GM10266 (cell line): ENCODE results near the gene SORCS1.

ENCODE experiments used
- DNase-seq: peaks from one replicate; pipeline ENCODE4 v3.0.0; 2012; ENCODE audit errors: extremely low spot score
- TF ChIP-seq, protein P1 (sequence below): IDR thresholded peaks from 2 replicates; pipeline ENCODE4 v1.5.1; 2012; ENCODE audit warnings: mild to moderate bottlenecking, low read depth; ENCODE audit not compliant: control insufficient read depth, insufficient read depth; ENCODE audit errors: missing control alignments

The SORCS1 gene

DNA sequence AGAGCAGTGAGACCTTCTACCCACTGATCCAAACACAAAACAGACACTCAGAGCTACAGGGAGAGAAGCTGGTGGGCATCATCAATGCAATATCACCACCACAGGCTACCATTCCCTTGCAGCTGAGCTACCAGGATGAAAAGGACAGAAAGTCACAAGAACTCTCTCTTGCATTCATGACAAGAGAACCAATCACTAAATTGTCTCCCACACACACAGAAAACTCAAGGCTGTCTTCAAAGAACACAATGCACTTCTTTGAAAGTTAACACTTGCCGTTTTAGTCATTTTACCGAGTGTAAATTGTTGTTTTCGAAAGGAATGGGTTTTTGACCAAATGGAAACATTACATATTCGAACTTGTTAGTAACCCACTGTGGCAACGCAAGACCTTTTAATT is 626.6 kb downstream of the SORCS1 start:
- TF ChIP-seq, protein P1, sequence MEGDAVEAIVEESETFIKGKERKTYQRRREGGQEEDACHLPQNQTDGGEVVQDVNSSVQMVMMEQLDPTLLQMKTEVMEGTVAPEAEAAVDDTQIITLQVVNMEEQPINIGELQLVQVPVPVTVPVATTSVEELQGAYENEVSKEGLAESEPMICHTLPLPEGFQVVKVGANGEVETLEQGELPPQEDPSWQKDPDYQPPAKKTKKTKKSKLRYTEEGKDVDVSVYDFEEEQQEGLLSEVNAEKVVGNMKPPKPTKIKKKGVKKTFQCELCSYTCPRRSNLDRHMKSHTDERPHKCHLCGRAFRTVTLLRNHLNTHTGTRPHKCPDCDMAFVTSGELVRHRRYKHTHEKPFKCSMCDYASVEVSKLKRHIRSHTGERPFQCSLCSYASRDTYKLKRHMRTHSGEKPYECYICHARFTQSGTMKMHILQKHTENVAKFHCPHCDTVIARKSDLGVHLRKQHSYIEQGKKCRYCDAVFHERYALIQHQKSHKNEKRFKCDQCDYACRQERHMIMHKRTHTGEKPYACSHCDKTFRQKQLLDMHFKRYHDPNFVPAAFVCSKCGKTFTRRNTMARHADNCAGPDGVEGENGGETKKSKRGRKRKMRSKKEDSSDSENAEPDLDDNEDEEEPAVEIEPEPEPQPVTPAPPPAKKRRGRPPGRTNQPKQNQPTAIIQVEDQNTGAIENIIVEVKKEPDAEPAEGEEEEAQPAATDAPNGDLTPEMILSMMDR, result no peak
- no peak for DNase-seq

- TF ChIP-seq, protein P1, result no peak
- no peak for DNase-seq
Measured at GRCh38 chr10:106535304-106535953, 629.1 kb downstream of the SORCS1 start.

DNA sequence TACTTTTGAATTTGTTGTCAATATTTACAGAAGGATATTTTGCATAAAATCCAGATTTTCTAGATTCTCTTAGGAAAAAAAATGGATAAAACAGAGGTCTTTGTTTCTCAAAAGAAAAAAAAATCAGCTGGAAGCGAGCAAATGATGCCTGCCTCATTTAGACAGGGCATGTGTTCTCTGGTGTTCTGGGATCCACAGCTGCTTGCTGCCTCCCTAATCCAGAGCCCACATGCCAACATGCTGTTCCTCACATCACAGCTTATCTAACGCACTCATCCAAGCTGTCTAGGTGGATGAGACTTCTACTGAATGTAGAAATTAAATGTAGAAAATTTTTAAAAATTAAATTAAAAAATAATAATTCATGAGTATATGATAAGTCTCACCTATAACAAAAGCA is 630.1 kb downstream of the SORCS1 start:
- TF ChIP-seq, protein P1, result no peak
- no peak for DNase-seq

GRCh38 chr10:106528702-106529101 is 635.8 kb downstream of the SORCS1 start:
- TF ChIP-seq, protein P1, result no peak
- DNase-seq, result no peak

GRCh38 chr10:106525835-106526234 is 638.7 kb downstream of the SORCS1 start:
- no peak for DNase-seq
- TF ChIP-seq, protein P1, result no peak
